ENCODE data around the gene RFC2. TPM values are rescaled to one million over a fixed set of nuclear protein-coding genes. Genes with fewer than 3 reads are reported as not detected.

The RFC2 gene
- polyA plus RNA-seq, 1 of the 3 experiments (the other 2 are of a cell fraction): 31.2 TPM

DNA sequence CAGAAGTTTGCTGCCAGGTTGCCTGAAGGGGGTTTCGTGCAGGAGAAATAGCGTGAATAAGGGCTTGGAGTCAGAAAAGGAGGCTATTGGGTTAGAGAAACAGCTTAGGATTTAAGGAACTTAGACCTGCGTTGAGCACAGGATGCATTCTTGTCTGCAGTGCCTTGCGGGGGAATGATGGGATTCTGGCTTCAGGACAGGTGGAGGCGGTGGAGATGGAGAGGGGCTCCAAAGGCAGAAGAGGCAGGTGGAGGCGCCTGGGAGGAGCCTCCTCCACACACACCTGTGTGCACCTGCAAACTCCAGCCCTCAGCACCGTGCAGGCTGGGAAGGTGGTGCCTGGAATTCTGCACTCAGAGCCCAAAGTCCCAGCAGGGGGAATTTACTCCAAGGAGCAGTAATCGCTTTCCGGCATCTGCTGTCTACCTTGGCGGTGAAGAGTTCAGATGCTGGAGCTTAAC lies 36.8 kb upstream of the RFC2 start:
- Histone ChIP-seq H3K36me3 (replicated peaks in 1 of 2; ENCODE audit: control insufficient read depth in 1 of 2, insufficient read depth in 2 of 2, low read length in 1 of 2) (no peaks in the 10 kb centered on the region), H3K27me3 (ENCODE audit: insufficient read depth) (no peaks in the 10 kb centered on the region), H3K79me2 (ENCODE audit: insufficient read depth) (peaks cover 67% of the 10 kb centered on the region), H4K20me1 (ENCODE audit: insufficient read depth) (peaks cover 57% of the 10 kb centered on the region), H3K9ac (peak overlapping the region; percentile 96; the same call in 1 of the 2 replicates), H3F3A (replicated peaks; ENCODE audit: insufficient read depth) (no peaks in the 10 kb centered on the region), H2AFZ (ENCODE audit: low read depth) (no peak overlapping the region), H3K4me1 (ENCODE audit: control insufficient read depth in 1 of 2, insufficient read depth in 2 of 2, low read depth in 1 of 2, low read length in 1 of 2) (peaks cover 16 to 38% of the 10 kb centered on the region in 2 experiments; a peak in 3 of 4 replicates), H3K9me3 (no peaks in the 10 kb centered on the region), H3K4me2 (peak overlapping the region; percentile 90), H3K4me3 (ENCODE audit: low read depth in 2 of 2, low read length in 1 of 2) (peak overlapping the region; percentile 74 to 99), H3K9me2 (no peaks in the 10 kb centered on the region), H3K27ac (ENCODE audit: low read depth in 2 of 2, low read length in 1 of 2) (no peak overlapping the region)
- TF ChIP-seq NRF1 (IDR thresholded peaks at IDR 0.05; ENCODE audit: low read depth, low read length) (no peak), MXI1 (IDR thresholded peaks at IDR 0.05; ENCODE audit: low read depth, low read length) (peak; percentile 16)
- POLR2A ChIA-PET: interaction anchor here (0.6 kb wide), 1 partner anchor 71 kb away, joined by 4 read pairs; no protein-coding TSS in a partner anchor
- DNase-seq: no peak
- WGBS (ENCODE audit: low lambda C conversion rate): 95% methylated on average over 9 of the region's 10 CpGs
- CTCF ChIA-PET: interaction anchor here (0.9 to 9.1 kb wide), 6 partner anchors 15 to 111 kb away, joined by 3 to 61 read pairs (median 9); no protein-coding TSS in a partner anchor

DNA sequence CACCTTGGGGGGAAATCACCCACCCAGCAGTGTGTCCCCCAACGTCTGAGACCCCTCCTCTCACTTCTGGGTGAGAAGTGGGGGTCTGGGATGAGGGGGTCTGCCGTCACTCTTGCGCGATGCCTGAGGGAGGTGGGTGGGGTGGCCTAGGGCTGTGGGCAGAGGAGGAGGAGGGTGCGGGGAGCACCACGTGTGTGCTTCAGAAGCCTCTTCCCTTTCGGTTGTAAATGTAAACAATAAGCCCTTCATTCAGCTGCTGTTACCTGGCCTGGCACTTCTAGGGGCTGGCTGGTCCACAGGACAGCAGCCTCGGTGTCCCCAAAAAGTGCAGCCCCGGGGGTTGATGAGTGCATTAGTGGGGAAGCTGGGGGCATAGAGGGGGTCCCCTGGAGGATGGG lies 36.4 kb upstream of the RFC2 start:
- CTCF ChIA-PET: interaction anchor here (0.7 to 9.1 kb wide), 7 partner anchors 15 to 276 kb away, joined by 3 to 61 read pairs (median 9); no protein-coding TSS in a partner anchor
- no peaks in the 10 kb centered on the region for H3K9me2 ChIP-seq
- POLR2A ChIA-PET: interaction anchor here (0.6 to 2.3 kb wide), 2 partner anchors 36 to 72 kb away, joined by 4 to 7 read pairs; partner anchors contain the start of gene RFC2
- H2AFZ ChIP-seq (ENCODE audit: low read depth): no peak overlapping the region
- H3K27me3 ChIP-seq (ENCODE audit: insufficient read depth): no peaks in the 10 kb centered on the region
- peak overlapping the region in 1 of 2 experiments; percentile 65; a peak in 1 of 4 replicates for H3K27ac ChIP-seq (ENCODE audit: low read depth in 2 of 2, low read length in 1 of 2)
- TF ChIP-seq TEAD4 (IDR thresholded peaks at IDR 0.05; ENCODE audit: borderline replicate concordance, insufficient read depth) (no peak), MXI1 (IDR thresholded peaks at IDR 0.05; ENCODE audit: low read depth, low read length) (peak; percentile 58)
- TF ChIP-seq, protein P1, sequence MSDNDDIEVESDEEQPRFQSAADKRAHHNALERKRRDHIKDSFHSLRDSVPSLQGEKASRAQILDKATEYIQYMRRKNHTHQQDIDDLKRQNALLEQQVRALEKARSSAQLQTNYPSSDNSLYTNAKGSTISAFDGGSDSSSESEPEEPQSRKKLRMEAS (IDR thresholded peaks at IDR 0.05; ENCODE audit: low read depth): peak; percentile 31; the same call in 1 of the 2 replicates
- H4K20me1 ChIP-seq (ENCODE audit: insufficient read depth): peaks cover 52% of the 10 kb centered on the region
- H3K9ac ChIP-seq: peak overlapping the region; percentile 96
- H3K4me3 ChIP-seq (ENCODE audit: low read depth in 2 of 2, low read length in 1 of 2): peak overlapping the region; percentile 74 to 99
- H3K9me3 ChIP-seq: no peaks in the 10 kb centered on the region
- no peak for DNase-seq
- H3K4me1 ChIP-seq (ENCODE audit: control insufficient read depth in 1 of 2, insufficient read depth in 2 of 2, low read depth in 1 of 2, low read length in 1 of 2): peaks cover 16 to 38% of the 10 kb centered on the region in 2 experiments; a peak in 3 of 4 replicates
- H3K79me2 ChIP-seq (ENCODE audit: insufficient read depth): peaks cover 62% of the 10 kb centered on the region
- no peaks in the 10 kb centered on the region for H3K36me3 ChIP-seq (replicated peaks in 1 of 2; ENCODE audit: control insufficient read depth in 1 of 2, insufficient read depth in 2 of 2, low read length in 1 of 2)
- 41% methylated on average over 9 of the region's 9 CpGs for WGBS (ENCODE audit: low lambda C conversion rate)
- peaks cover 2% of the 10 kb centered on the region for H3F3A ChIP-seq (replicated peaks; ENCODE audit: insufficient read depth)
- peak overlapping the region; percentile 90 for H3K4me2 ChIP-seq

DNA sequence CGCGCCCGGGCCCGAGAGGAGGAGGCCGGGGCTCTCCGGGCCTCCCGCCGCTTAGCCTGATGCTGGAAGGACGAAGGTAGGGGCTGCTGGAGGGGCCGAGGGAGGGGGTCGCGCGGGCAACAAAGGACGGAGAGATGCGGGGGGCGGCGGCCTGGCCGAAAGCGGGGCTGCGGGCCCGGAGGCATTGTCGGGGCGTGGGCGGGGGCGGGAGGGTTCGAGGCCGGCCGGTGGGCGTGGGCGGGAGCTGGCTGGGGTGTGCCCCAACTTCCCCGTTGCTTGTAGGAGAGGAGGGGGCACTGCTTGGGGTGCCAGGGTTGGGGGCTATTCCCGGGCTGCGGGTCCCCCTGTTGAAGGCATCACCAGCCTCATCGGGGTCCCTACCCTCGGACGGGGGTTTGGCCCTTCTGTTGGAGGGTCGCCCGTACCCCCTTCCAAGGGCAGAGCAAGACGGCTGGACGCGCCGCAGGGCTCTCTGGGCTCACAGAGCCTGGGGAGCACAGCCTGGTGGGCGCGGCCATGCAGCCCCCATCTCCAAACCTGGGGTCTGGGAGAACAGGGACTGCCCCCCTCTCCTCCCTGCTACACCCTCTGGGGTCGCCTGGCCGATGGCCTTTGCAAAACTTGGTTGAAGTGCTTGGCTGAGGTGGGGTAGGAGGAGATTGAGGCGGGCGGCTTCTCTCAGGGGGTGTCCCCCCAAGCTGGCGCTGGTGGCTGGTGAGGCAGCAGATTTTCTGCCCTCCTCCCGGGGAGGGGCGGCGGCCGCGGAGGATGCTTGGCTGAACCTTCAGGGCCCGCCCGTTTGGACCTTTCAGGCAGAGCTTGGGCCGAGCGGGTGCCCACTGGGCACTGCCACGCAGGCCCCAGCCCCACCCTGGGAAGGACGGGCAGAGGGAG lies 35.7 kb upstream of the RFC2 start:
- H3K36me3 ChIP-seq (replicated peaks in 1 of 2; ENCODE audit: control insufficient read depth in 1 of 2, insufficient read depth in 2 of 2, low read length in 1 of 2): no peaks in the 10 kb centered on the region
- DNase-seq: peak; percentile 76
- peak overlapping the region; percentile 90 for H3K4me2 ChIP-seq
- ChIA-PET POLR2A (interaction anchor here (0.7 to 2.3 kb wide), 3 partner anchors 11 to 51 kb away, joined by 3 to 7 read pairs (median 5); partner anchors contain the start of gene RFC2), CTCF (interaction anchor here (0.7 to 9.1 kb wide), 13 partner anchors 10 to 277 kb away, joined by 3 to 61 read pairs (median 9); no protein-coding TSS in a partner anchor)
- peaks cover 56% of the 10 kb centered on the region for H3K79me2 ChIP-seq (ENCODE audit: insufficient read depth)
- H3K4me1 ChIP-seq (ENCODE audit: control insufficient read depth in 1 of 2, insufficient read depth in 2 of 2, low read depth in 1 of 2, low read length in 1 of 2): peaks cover 16 to 35% of the 10 kb centered on the region in 2 experiments; a peak in 3 of 4 replicates
- H3F3A ChIP-seq (replicated peaks; ENCODE audit: insufficient read depth): peaks cover 3% of the 10 kb centered on the region
- H3K9me3 ChIP-seq: no peaks in the 10 kb centered on the region
- H3K9ac ChIP-seq: peak overlapping the region; percentile 96
- H3K9me2 ChIP-seq: no peaks in the 10 kb centered on the region
- H4K20me1 ChIP-seq (ENCODE audit: insufficient read depth): peaks cover 46% of the 10 kb centered on the region
- 3% methylated on average over 33 of the region's 60 CpGs for WGBS (ENCODE audit: low lambda C conversion rate)
- H2AFZ ChIP-seq (ENCODE audit: low read depth): 0 out of 2 replicates have a peak overlapping the region, but pooled peaks have one; percentile 62
- no peaks in the 10 kb centered on the region for H3K27me3 ChIP-seq (ENCODE audit: insufficient read depth)
- H3K27ac ChIP-seq (ENCODE audit: low read depth in 2 of 2, low read length in 1 of 2): peak overlapping the region; percentile 65 to 68; a peak in 3 of 4 replicates
- peak overlapping the region; percentile 74 to 99 for H3K4me3 ChIP-seq (ENCODE audit: low read depth in 2 of 2, low read length in 1 of 2)
- TF ChIP-seq GATA2 (CRISPR knock-in tag; IDR thresholded peaks at IDR 0.05) (no peak), TAF1 (IDR thresholded peaks at IDR 0.05; ENCODE audit: borderline replicate concordance, low read depth, low read length) (no peak), SMC3 (IDR thresholded peaks at IDR 0.05; ENCODE audit: low read depth, low read length) (no peak), RCOR1 (IDR thresholded peaks at IDR 0.05; ENCODE audit: low read length) (no peak), SIN3A (IDR thresholded peaks at IDR 0.05; ENCODE audit: borderline replicate concordance, low read depth, low read length) (no peak)
- TF ChIP-seq, protein P2, sequence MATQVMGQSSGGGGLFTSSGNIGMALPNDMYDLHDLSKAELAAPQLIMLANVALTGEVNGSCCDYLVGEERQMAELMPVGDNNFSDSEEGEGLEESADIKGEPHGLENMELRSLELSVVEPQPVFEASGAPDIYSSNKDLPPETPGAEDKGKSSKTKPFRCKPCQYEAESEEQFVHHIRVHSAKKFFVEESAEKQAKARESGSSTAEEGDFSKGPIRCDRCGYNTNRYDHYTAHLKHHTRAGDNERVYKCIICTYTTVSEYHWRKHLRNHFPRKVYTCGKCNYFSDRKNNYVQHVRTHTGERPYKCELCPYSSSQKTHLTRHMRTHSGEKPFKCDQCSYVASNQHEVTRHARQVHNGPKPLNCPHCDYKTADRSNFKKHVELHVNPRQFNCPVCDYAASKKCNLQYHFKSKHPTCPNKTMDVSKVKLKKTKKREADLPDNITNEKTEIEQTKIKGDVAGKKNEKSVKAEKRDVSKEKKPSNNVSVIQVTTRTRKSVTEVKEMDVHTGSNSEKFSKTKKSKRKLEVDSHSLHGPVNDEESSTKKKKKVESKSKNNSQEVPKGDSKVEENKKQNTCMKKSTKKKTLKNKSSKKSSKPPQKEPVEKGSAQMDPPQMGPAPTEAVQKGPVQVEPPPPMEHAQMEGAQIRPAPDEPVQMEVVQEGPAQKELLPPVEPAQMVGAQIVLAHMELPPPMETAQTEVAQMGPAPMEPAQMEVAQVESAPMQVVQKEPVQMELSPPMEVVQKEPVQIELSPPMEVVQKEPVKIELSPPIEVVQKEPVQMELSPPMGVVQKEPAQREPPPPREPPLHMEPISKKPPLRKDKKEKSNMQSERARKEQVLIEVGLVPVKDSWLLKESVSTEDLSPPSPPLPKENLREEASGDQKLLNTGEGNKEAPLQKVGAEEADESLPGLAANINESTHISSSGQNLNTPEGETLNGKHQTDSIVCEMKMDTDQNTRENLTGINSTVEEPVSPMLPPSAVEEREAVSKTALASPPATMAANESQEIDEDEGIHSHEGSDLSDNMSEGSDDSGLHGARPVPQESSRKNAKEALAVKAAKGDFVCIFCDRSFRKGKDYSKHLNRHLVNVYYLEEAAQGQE (IDR thresholded peaks at IDR 0.05; ENCODE audit: low read depth, low read length): no peak
- TF ChIP-seq, protein P3, sequence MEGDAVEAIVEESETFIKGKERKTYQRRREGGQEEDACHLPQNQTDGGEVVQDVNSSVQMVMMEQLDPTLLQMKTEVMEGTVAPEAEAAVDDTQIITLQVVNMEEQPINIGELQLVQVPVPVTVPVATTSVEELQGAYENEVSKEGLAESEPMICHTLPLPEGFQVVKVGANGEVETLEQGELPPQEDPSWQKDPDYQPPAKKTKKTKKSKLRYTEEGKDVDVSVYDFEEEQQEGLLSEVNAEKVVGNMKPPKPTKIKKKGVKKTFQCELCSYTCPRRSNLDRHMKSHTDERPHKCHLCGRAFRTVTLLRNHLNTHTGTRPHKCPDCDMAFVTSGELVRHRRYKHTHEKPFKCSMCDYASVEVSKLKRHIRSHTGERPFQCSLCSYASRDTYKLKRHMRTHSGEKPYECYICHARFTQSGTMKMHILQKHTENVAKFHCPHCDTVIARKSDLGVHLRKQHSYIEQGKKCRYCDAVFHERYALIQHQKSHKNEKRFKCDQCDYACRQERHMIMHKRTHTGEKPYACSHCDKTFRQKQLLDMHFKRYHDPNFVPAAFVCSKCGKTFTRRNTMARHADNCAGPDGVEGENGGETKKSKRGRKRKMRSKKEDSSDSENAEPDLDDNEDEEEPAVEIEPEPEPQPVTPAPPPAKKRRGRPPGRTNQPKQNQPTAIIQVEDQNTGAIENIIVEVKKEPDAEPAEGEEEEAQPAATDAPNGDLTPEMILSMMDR (IDR thresholded peaks at IDR 0.05): no peak
